GM19035 (cell line): ENCODE measurements around the gene CYTH3.
"Not testable (repeated sequence)": the region's sequence is repeated elsewhere in the genome, so short reads cannot be mapped to it uniquely, and the experiment has no call there.

Experiments used
- ATAC-seq: cut with Tn5 transposase; IDR thresholded peaks from one replicate; pipeline ENCODE4 v1.9.1; 2021; ENCODE audit not compliant: unreplicated experiment

Gene CYTH3

DNA sequence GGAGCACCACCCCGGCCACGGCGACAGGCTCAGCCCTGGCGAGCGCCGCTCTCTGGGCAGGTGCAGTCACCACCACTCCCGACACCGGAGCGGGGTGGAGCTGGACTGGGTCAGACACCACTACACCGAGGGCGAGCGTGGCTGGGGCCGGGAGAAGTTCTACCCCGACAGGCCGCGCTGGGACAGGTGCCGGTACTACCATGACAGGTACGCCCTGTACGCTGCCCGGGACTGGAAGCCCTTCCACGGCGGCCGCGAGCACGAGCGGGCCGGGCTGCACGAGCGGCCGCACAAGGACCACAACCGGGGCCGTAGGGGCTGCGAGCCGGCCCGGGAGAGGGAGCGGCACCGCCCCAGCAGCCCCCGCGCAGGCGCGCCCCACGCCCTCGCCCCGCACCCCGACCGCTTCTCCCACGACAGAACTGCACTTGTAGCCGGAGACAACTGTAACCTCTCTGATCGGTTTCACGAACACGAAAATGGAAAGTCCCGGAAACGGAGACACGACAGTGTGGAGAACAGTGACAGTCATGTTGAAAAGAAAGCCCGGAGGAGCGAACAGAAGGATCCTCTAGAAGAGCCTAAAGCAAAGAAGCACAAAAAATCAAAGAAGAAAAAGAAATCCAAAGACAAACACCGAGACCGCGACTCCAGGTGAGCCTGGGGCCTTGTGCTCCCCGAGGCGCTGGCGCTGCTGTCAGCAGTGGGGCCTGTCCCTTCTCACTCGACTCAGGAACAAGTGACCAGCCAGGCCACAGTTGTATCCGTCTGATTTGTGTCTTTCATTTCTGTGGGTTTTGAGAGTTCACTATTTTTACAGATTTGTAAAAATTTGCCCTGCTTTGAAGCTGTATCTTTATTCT, 117.7 kb downstream of the CYTH3 start:
- ATAC-seq, result no peak

DNA sequence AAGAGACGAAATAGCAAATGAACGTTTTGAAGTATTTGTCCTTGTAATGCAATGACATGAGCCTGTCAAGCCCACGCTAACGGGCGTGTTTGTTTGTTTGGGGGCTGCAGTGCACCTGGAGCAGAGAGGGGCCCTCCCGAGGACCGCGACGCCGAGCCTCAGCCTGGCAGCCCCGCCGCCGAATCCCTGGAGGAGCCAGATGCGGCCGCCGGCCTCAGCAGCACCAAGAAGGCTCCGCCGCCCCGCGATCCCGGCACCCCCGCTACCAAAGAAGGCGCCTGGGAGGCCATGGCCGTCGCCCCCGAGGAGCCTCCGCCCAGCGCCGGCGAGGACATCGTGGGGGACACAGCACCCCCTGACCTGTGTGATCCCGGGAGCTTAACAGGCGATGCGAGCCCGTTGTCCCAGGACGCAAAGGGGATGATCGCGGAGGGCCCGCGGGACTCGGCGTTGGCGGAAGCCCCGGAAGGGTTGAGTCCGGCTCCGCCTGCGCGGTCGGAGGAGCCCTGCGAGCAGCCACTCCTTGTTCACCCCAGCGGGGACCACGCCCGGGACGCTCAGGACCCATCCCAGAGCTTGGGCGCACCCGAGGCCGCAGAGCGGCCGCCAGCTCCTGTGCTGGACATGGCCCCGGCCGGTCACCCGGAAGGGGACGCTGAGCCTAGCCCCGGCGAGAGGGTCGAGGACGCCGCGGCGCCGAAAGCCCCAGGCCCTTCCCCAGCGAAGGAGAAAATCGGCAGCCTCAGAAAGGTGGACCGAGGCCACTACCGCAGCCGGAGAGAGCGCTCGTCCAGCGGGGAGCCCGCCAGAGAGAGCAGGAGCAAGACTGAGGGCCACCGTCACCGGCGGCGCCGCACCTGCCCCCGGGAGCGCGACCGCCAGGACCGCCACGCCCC, 118.5 kb downstream of the CYTH3 start:
- ATAC-seq, result no peak

DNA sequence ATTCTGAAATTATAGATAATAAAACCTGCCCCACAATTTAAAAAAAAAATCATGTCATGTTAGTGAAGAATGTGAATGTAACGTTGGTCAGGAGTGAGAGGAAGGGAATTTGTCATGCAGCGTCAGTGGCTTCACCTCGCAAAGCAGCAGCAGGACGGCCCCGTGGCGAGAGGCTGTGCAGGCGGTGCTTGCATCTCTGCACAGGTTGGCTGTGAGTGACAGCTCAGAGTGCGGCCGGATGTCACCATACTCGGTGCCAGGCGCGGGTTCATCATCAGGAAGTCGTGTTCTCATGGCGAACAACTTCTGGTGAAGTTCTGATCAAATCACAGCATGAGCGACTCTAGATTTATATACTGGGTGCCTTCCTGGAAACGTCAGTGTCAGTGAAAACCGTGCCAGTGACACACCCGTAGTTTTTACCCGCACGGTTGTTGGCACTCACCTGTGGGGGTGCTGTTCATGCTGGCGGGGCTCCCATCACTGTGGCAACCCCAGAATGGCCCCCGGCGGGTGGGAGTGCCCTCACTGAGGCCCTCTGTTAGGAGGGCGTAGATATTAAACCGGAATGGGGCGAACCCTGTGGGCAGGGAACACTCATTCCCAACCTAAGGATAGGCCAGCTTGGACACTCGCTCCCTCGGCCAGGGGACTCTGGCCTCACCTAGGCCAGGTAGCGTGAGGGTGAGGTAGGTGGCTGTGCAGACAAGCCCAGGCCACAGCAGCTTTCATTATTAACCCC, 120.3 kb downstream of the CYTH3 start:
- no peak for ATAC-seq

DNA sequence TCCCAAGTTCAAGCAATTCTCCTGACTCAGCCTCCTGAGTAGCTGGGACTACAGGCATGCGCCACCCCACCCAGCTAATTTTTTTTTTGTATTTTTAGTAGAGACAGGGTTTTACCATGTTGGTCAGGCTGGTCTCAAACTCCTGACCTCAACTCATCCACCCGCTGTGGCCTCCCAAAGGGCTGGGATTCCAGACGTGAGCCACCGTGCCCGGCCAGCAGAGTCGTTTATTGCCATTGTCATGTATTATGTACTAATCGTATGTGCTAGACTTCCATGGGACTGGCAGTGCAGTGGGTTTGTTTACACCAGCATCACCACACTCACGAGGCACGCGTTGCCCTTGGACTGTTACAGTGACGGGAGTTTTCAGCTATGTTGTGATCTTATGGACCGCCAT, 120.9 kb downstream of the CYTH3 start:
- ATAC-seq, result not testable (repeated sequence)

DNA sequence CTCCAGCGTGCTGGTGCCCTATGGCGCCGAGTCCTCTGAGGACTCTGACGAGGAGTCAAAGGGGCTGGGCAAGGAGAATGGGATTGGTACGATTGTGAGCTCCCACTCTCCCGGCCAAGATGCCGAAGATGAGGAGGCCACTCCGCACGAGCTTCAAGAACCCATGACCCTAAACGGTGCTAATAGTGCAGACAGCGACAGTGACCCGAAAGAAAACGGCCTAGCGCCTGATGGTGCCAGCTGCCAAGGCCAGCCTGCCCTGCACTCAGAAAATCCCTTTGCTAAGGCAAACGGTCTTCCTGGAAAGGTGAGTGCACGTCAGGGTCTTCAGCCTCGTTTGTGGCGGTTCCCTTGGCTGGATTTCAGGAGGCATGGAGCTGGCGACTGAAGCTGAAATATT, 122.4 kb downstream of the CYTH3 start:
- ATAC-seq, result no peak

DNA sequence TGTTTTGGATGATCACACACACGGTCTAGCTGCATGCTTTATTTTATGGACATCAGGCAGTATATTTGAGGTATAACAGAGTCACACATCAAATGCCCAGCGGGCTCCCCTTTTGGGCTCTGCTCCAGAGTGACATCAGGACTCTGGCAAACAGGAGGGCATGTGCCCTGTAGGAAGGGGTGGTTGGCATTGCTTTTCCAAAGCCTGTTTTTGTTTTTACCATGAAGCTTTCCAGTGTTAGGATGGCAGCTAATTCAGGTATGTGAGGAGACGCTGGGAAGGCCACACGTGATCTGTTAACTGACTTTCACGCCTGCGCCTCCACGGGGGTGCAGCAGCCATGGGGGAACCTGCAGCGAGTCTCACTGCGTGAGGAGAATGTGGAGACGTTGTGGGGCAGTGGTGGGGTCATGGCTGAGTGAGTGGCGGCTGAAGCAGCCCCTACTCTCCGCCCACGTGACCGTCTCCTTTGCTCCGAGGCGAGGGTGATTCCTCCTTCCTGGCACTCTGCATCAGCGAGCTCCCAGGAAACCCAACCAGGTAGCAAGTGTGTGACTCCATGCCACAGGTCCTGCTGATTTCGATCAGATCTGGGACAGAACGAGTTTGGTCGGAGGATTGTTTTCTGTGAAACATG, 123.6 kb downstream of the CYTH3 start:
- no peak for ATAC-seq

DNA sequence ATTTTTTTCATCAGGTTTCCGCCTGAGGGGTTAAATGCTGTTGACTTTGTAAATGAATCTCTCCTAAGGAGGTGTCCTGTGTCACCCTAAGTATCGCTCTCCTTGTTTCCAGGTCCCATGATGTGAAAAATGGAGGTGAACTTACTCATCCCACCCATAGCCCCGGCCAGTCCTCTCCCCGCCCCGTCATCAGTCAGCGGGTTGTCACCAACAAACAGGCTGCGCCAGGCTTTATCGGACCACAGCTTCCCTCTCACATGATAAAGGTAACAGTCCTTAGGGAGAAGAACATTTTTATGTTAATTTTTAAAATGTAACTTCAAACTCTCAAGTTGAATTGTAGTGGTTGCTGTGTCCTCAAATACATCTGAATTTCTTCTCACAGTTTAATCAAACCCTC, 124.8 kb downstream of the CYTH3 start:
- ATAC-seq, result no peak

DNA sequence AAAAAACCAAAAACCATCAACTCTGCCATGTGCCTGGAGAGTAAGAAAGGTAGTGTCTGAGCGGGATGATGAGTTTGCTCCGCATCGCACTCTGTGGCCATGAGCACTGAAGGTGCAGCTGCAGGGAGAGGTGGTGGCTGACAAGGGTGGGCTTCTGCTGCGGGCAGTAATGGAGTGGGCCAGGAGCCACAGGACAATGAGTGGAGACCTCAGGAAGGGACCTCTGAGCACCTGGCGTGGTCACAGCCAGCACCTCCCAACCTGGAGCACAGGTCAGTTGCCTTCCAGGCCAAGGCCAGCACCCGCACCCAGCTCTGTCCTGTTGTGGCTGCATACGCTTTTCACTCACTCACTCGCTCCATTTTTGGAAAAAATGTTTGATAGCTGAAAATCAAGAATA, 125.8 kb downstream of the CYTH3 start:
- ATAC-seq, result no peak

DNA sequence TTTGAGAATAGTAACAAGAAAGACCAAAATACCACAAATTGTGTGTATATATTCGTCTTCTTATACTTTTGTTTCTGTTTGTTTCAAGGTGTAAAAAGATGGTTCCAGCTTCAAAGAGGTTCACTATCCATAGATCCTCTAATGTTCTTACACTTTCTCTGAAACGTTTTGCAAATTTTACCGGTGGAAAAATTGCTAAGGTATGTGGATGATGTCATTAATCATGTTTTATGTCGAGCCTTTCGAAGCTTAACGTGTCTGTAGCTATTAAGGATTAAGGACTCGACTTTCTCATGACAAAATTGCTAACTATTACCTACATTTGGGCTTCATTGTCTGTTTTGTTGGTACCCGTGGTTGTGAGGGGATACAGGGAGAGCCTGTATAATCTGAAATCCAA, 128.4 kb downstream of the CYTH3 start:
- ATAC-seq, result no peak

DNA sequence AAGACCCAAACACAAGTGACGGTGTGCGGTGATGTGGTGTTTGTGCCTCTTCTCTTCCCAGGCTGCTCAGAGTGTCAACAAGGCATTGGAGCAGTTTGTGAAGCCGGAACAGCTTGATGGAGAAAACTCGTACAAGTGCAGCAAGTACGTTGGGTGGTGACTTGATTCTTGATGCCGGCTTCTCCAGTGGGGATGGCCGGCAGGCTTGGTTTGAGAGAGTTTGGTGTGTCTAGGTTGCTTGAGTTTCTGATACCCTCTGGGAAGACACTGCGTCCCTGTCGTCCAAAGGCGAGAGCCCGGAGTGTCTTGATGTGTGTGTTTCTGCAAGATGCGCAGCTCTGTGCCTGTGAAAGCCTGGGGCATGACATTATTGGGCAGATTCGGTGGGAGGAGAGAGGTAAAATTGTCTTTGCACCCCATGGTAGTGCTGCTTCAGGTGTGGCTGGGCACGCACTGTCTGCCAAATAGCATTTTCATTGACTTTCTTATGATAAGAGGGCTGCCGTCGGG, 129.5 kb downstream of the CYTH3 start:
- no peak for ATAC-seq

DNA sequence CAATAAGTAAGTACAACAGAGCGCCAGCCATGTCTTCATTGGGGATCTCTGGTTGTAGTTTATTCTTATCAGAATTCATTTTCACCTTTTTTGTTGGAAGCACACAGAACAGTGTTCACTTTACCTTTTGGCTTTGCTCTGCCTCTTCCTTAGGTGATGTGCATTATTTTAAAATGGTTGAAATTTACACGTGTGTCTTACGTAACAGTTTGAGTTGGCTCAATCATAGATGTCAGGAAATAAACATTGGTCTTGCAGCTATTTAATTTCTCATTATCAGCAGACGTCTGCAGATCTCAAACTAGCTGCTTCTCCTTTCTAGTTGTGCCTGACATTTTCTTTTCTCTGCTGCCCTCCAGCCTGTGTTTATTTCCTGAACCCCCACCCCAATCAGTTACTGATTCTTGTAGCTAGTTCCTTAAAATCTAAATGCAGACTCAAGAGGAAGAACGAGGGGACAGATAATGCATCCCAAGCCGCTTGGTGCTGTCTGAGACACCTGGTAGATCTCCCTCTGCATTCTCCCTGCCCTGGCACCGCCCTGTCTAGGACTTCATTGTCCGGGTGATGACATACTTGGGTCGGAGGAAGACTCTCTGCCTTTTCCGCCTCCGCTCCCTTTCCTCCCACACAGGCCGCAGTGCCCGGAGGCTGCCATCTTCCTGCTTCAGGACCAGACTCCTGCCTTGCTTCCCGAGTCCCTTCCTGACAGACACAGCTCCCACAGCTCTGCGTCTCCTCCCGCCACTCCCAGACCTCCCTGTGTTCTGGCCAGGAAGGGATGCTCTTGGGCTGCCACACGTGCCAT, 133.0 kb downstream of the CYTH3 start:
- no peak for ATAC-seq

DNA sequence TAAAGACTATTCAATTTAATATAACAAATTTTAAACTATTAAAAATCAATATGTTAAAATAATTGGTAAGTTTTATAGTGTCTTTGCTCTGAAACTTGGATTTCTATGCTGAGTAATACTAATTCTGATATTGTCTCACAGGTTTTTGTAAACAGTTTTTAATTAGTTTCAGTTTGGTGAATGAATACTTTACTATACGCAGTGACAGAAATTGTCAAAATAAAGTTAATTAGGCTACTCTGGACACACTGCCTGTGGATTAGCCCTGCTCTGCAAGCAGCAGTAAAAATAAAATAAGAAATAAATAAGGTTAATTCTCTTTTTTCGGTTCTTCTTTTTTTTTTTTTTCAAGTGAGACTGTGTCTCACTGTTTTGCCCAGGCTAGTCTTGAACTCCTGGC, 135.9 kb downstream of the CYTH3 start:
- ATAC-seq, result no peak

DNA sequence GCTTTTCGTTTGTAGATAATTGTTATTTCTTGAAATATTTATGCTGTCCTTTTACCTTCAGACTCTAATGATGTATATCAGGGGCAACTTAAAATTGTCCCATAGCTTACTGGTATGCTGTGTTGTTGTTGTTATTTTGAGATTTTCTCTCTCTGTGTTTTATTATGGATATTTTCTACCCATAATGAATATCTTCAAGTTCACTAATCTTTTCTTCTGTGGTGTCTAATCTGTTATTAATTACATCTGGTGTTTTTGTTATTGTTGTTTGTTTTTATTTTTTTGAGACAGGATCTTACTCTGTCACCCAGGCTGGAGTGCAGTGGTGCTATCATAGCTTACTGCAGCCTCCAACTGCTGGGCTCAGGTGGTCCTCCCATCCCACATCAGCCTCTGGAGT, 139.2 kb downstream of the CYTH3 start:
- no peak for ATAC-seq

DNA sequence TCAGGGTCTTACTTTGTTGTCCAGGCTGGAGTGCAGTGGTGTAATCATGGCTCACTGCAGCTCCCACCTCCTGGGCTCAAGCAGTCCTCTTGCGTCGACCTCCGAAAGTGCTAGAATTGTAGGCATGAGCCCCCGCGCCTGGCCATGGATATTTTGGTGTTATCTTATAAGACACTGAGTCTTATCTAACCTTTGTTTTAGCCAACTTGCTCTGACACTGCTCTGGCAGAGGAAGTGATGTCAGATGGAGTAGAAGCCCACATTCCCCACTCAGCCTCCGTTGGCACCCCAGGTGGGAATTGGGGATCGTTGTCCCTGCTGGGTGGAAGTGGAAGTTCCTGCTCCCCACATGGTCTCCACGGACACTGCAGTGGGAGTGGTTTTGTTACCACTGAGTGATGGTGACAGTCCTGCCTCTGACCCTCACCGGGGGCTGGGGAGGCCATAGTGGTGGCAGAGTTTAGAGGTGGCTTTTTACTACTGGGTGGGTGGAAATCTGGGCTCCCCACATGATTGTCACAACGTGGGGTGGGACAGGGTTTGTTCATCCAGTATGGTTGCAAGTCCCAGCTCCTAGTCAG, 142.3 kb downstream of the CYTH3 start:
- no peak for ATAC-seq

DNA sequence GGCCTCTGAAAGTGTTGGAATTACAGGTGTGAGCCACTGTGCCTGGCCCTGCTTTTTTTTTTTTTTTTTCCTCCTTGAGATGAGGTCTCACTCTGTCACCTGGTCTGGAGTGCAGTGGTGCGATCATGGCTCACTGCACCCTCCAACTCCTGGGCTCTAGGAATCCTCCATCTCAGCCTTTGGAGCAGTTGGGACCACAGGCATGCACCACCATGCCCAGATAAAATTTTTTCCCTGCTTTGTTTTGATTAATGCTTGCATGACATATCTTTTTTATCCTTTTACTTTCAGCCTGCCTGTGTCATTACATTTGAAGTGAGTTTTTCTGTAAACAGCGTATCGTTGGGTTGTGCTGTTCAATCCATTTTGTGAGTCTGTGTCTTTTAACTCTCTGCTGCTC, 144.2 kb downstream of the CYTH3 start:
- ATAC-seq, result no peak

DNA sequence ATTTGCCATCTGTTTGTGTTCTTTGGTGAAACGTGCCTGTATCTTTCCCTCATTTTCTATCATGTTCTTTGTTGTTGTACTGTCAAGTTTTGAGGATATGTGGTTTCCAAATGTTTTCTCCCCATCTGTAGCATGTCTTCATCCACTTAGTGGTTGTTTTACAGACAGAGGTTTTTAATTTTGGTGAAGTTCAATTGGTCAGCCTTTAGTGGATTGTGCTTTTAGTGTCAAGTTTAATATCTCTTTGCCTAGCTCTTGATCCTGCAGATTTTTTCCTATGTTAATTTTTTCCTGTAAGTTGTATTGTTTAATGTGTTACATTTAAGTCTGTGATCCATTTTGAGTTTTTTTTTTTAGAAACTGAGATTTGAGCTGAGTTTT, 145.3 kb downstream of the CYTH3 start:
- no peak for ATAC-seq

DNA sequence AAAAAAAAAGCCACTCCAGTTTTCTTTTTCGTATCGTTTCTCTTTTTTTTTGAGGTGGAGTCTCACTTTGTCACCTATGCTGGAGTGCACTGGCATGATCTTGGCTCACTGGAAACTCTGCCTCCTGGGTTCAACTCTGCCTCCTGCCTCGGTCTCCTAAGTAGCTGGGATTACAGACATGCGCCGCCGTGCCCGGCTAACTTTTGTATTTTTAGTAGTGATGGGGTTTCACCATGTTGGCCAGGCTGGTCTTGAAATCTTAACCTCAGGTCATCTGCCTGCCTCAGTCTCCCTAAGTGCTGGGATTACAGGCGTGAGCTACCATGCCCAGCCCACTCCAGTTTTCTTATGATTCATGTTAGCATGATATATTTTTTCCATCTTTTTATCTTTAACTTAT, 148.6 kb downstream of the CYTH3 start:
- no peak for ATAC-seq

DNA sequence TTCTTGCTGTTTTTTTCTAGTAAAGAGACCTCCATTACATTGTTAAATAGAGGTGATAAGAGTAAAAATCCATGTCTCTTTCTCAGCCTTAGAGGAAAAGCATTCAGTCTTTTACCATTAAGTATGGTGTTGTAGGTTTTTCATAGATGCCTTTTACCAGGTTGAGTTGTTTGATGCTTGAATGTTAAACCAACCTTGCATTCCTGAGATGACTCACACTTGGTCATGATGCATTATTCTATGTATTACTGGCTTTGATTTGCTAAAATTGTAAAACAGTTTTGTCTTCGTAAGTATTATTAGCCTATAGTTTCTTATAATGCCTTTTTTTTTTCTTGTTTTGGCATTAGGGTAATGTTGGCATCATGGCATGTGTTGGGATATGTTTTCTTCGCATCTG, 151.3 kb downstream of the CYTH3 start:
- no peak for ATAC-seq

DNA sequence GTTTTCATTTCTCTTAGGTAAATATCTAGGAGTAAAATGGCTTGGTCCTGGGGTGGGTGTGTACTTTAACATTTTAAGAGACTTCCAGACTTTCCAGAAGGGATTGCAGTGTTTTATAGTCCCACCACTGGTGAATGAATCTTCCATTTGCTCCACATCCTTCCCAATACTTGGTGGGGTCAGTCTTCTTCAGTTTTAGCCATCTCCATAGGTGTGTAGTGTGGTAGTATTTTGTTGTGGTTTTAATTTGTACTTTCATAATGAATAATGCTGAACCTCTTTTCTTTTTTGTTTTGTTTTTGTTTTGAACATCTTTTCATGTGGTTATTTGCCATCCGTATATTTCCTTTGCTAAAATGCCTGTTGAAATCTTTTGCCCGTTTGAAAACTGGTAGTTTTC, 154.9 kb downstream of the CYTH3 start:
- no peak for ATAC-seq

DNA sequence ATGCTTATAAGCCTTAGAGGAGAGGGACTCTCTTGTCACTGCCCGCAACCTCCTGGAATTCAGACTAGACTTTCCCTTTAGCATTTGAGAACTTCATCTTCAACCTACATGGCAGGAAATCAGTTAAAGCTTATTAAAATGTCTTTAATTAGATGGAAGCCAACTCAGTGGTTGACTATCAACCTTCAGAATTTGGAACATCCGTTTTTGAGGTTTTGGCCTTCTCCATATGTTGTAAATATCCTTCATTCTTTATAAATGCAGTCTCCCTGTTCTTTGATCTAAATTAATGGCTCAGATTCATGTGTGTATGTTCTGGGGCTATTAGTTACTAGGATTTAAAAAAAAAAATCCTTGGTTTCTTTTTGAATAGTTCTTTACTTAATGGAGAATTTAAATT, 156.2 kb downstream of the CYTH3 start:
- ATAC-seq, result no peak
